ENCODE results near the gene CLNS1A.

The CLNS1A gene

GRCh38 chr11:77660947-77661346 is 23.4 kb upstream of the CLNS1A start:
- no peak overlapping the region for H3K27ac ChIP-seq
- no peak for TF ChIP-seq CTCF (IDR thresholded peaks at IDR 0.05)
- no peaks in the 10 kb centered on the region for H3K4me1 ChIP-seq
- no peaks in the 10 kb centered on the region for H3K9me3 ChIP-seq (ENCODE audit: control insufficient read depth, low read length)
- no peak overlapping the region for H3K4me2 ChIP-seq (ENCODE audit: low read length)
- H3K36me3 ChIP-seq (ENCODE audit: control insufficient read depth, insufficient read depth, low read length): no peaks in the 10 kb centered on the region
- no peaks in the 10 kb centered on the region for H3K79me2 ChIP-seq
- H3K9ac ChIP-seq: no peak overlapping the region
- H2AFZ ChIP-seq: no peak overlapping the region
- H3K27me3 ChIP-seq (ENCODE audit: control insufficient read depth, insufficient read depth, low read length): no peaks in the 10 kb centered on the region
- no peak overlapping the region for H3K4me3 ChIP-seq (ENCODE audit: low read depth, low read length)

GRCh38 chr11:77658213-77659013 is 20.8 kb upstream of the CLNS1A start:
- Histone ChIP-seq H3K9ac (no peak overlapping the region), H3K4me3 (ENCODE audit: low read depth, low read length) (no peak overlapping the region), H3K27ac (no peak overlapping the region), H3K4me2 (ENCODE audit: low read length) (no peak overlapping the region), H3K36me3 (ENCODE audit: control insufficient read depth, insufficient read depth, low read length) (no peaks in the 10 kb centered on the region), H3K4me1 (no peaks in the 10 kb centered on the region), H3K9me3 (ENCODE audit: control insufficient read depth, low read length) (no peaks in the 10 kb centered on the region), H3K27me3 (ENCODE audit: control insufficient read depth, insufficient read depth, low read length) (no peaks in the 10 kb centered on the region), H3K79me2 (no peaks in the 10 kb centered on the region), H2AFZ (no peak overlapping the region)
- TF ChIP-seq CTCF (IDR thresholded peaks at IDR 0.05): no peak

- no peaks in the 10 kb centered on the region for H3K9me3 ChIP-seq (ENCODE audit: control insufficient read depth, low read length)
- H2AFZ ChIP-seq: no peak overlapping the region
- no peaks in the 10 kb centered on the region for H3K27me3 ChIP-seq (ENCODE audit: control insufficient read depth, insufficient read depth, low read length)
- no peaks in the 10 kb centered on the region for H3K79me2 ChIP-seq
- H3K4me2 ChIP-seq (ENCODE audit: low read length): no peak overlapping the region
- no peak for TF ChIP-seq CTCF (IDR thresholded peaks at IDR 0.05)
- H3K27ac ChIP-seq: no peak overlapping the region
- H3K9ac ChIP-seq: no peak overlapping the region
- no peaks in the 10 kb centered on the region for H3K36me3 ChIP-seq (ENCODE audit: control insufficient read depth, insufficient read depth, low read length)
- no peaks in the 10 kb centered on the region for H3K4me1 ChIP-seq
- H3K4me3 ChIP-seq (ENCODE audit: low read depth, low read length): no peak overlapping the region
Measured at GRCh38 chr11:77656362-77656761, 18.8 kb upstream of the CLNS1A start.

GRCh38 chr11:77654770-77655434 is 17.3 kb upstream of the CLNS1A start:
- no peak for TF ChIP-seq CTCF (IDR thresholded peaks at IDR 0.05)
- H3K4me1 ChIP-seq: no peaks in the 10 kb centered on the region
- no peaks in the 10 kb centered on the region for H3K36me3 ChIP-seq (ENCODE audit: control insufficient read depth, insufficient read depth, low read length)
- no peak overlapping the region for H2AFZ ChIP-seq
- no peak overlapping the region for H3K4me2 ChIP-seq (ENCODE audit: low read length)
- no peaks in the 10 kb centered on the region for H3K79me2 ChIP-seq
- no peak overlapping the region for H3K9ac ChIP-seq
- H3K27me3 ChIP-seq (ENCODE audit: control insufficient read depth, insufficient read depth, low read length): no peaks in the 10 kb centered on the region
- H3K9me3 ChIP-seq (ENCODE audit: control insufficient read depth, low read length): no peaks in the 10 kb centered on the region
- H3K27ac ChIP-seq: no peak overlapping the region
- no peak overlapping the region for H3K4me3 ChIP-seq (ENCODE audit: low read depth, low read length)
